ENCODE results near the gene ERFE. TPM values are rescaled to one million over a fixed set of nuclear protein-coding genes. Genes with fewer than 3 reads are reported as not detected.

ERFE gene
- total RNA-seq, 1 experiment from 2014 or later: 9.7 TPM

GRCh38 chr2:238149841-238150572 is 8.8 kb upstream of the ERFE start:
- Histone ChIP-seq H3K79me2 (ENCODE audit: low read depth) (no peaks in the 10 kb centered on the region), H3K9me2 (ENCODE audit: insufficient read depth) (no peaks in the 10 kb centered on the region), H3K4me1 (replicated peaks; ENCODE audit: insufficient read depth) (peaks cover 11% of the 10 kb centered on the region), H2AFZ (no peak overlapping the region), H3F3A (ENCODE audit: insufficient read depth, low read depth) (peaks cover 8% of the 10 kb centered on the region; the same call in 1 of the 2 replicates), H3K4me3 (no peak overlapping the region), H3K36me3 (ENCODE audit: low read depth) (no peaks in the 10 kb centered on the region), H3K9me3 (ENCODE audit: insufficient read depth, low read depth) (no peaks in the 10 kb centered on the region), H3K27me3 (ENCODE audit: insufficient read depth, low read depth) (no peaks in the 10 kb centered on the region), H4K20me1 (ENCODE audit: insufficient read depth) (no peaks in the 10 kb centered on the region), H3K27ac (no peak overlapping the region), H3K4me2 (no peak overlapping the region)
- no peak for DNase-seq
- intact Hi-C loops (cut with micrococcal nuclease; ENCODE audit: unreplicated experiment): loop anchor here (10.0 kb wide), 1 partner anchor 95 kb away; the partner anchor contains the start of gene HES6
- POLR2A ChIA-PET (ENCODE audit: unreplicated experiment): no interaction called here
- TF ChIP-seq CTCF (conservative IDR thresholded peaks at IDR 0.05): no peak
- BruUV-seq (replicated peaks): no TSS peak
- CTCF ChIA-PET: no interaction called here

GRCh38 chr2:238150686-238151085 is 8.1 kb upstream of the ERFE start:
- DNase-seq: no peak
- Histone ChIP-seq H3K27me3 (ENCODE audit: insufficient read depth, low read depth) (no peaks in the 10 kb centered on the region), H3K4me2 (no peak overlapping the region), H3F3A (ENCODE audit: insufficient read depth, low read depth) (peaks cover 4% of the 10 kb centered on the region; the same call in 1 of the 2 replicates), H3K36me3 (ENCODE audit: low read depth) (no peaks in the 10 kb centered on the region), H3K9me2 (ENCODE audit: insufficient read depth) (no peaks in the 10 kb centered on the region), H3K9me3 (ENCODE audit: insufficient read depth, low read depth) (no peaks in the 10 kb centered on the region), H2AFZ (no peak overlapping the region), H3K27ac (no peak overlapping the region), H3K4me3 (no peak overlapping the region), H3K4me1 (replicated peaks; ENCODE audit: insufficient read depth) (peaks cover 8% of the 10 kb centered on the region), H4K20me1 (ENCODE audit: insufficient read depth) (no peaks in the 10 kb centered on the region), H3K79me2 (ENCODE audit: low read depth) (no peaks in the 10 kb centered on the region)
- ChIA-PET CTCF (interaction anchor here (0.7 kb wide), 1 partner anchor 215 kb away, joined by 3 read pairs; no protein-coding TSS in a partner anchor), POLR2A (ENCODE audit: unreplicated experiment) (interaction anchor here (0.6 kb wide), 1 partner anchor 137 kb away, joined by 5 read pairs; the partner anchor contains the start of gene PER2)
- intact Hi-C loops (cut with micrococcal nuclease; ENCODE audit: unreplicated experiment): no loop called here
- no TSS peak for BruUV-seq (replicated peaks)
- TF ChIP-seq CTCF (conservative IDR thresholded peaks at IDR 0.05) (no peak), EZH2 (IDR thresholded peaks at IDR 0.05; ENCODE audit: low read depth) (no peak)

- H3F3A ChIP-seq (ENCODE audit: insufficient read depth, low read depth): peaks cover 4% of the 10 kb centered on the region; the same call in 1 of the 2 replicates
- H2AFZ ChIP-seq: no peak overlapping the region
- H3K9me2 ChIP-seq (ENCODE audit: insufficient read depth): no peaks in the 10 kb centered on the region
- no peak overlapping the region for H3K4me3 ChIP-seq
- intact Hi-C loops (cut with micrococcal nuclease; ENCODE audit: unreplicated experiment): no loop called here
- H4K20me1 ChIP-seq (ENCODE audit: insufficient read depth): no peaks in the 10 kb centered on the region
- POLR2A ChIA-PET (ENCODE audit: unreplicated experiment): interaction anchor here (0.6 kb wide), 1 partner anchor 137 kb away, joined by 5 read pairs; the partner anchor contains the start of gene PER2
- DNase-seq: no peak
- TF ChIP-seq CTCF (conservative IDR thresholded peaks at IDR 0.05) (no peak), EZH2 (IDR thresholded peaks at IDR 0.05; ENCODE audit: low read depth) (no peak)
- H3K27me3 ChIP-seq (ENCODE audit: insufficient read depth, low read depth): no peaks in the 10 kb centered on the region
- CTCF ChIA-PET: interaction anchor here (0.7 kb wide), 1 partner anchor 214 kb away, joined by 3 read pairs; no protein-coding TSS in a partner anchor
- H3K4me2 ChIP-seq: no peak overlapping the region
- H3K9me3 ChIP-seq (ENCODE audit: insufficient read depth, low read depth): no peaks in the 10 kb centered on the region
- H3K79me2 ChIP-seq (ENCODE audit: low read depth): no peaks in the 10 kb centered on the region
- no peaks in the 10 kb centered on the region for H3K36me3 ChIP-seq (ENCODE audit: low read depth)
- no peak overlapping the region for H3K27ac ChIP-seq
- BruUV-seq (replicated peaks): no TSS peak
- H3K4me1 ChIP-seq (replicated peaks; ENCODE audit: insufficient read depth): peaks cover 3% of the 10 kb centered on the region; the same call in 1 of the 2 replicates
Measured at GRCh38 chr2:238151205-238151604, 7.6 kb upstream of the ERFE start.
